ENCODE data around the gene CYP2A13.
"Not testable (repeated sequence)": the region's sequence is repeated elsewhere in the genome, so short reads cannot be mapped to it uniquely, and the experiment has no call there.

Gene CYP2A13

GRCh38 chr19:41126765-41127203 lies 38.5 kb downstream of the CYP2A13 start:
- TF ChIP-seq, protein P1, sequence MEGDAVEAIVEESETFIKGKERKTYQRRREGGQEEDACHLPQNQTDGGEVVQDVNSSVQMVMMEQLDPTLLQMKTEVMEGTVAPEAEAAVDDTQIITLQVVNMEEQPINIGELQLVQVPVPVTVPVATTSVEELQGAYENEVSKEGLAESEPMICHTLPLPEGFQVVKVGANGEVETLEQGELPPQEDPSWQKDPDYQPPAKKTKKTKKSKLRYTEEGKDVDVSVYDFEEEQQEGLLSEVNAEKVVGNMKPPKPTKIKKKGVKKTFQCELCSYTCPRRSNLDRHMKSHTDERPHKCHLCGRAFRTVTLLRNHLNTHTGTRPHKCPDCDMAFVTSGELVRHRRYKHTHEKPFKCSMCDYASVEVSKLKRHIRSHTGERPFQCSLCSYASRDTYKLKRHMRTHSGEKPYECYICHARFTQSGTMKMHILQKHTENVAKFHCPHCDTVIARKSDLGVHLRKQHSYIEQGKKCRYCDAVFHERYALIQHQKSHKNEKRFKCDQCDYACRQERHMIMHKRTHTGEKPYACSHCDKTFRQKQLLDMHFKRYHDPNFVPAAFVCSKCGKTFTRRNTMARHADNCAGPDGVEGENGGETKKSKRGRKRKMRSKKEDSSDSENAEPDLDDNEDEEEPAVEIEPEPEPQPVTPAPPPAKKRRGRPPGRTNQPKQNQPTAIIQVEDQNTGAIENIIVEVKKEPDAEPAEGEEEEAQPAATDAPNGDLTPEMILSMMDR (IDR thresholded peaks at IDR 0.05): peak; percentile 83
- not testable (repeated sequence) for H3K27ac ChIP-seq

DNA sequence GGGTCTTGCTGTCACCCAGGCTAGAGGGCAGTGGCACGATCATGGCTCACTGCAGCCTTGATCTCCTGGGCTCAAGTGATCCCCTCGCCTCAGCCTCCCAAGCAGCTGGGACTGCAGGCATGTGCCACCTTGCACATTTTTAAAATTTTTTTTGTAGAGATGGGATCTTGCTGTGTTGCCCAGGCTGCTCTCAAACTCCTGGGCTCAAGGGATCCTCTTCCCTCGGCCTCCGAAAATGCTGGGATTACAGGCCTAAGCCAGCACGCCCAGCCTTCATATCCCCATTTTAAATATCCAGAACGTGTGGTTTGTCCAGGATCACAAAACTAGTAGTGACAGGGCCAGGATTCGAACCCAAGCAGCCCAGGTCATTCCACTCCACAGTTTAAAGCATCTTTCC lies 39.1 kb downstream of the CYP2A13 start:
- not testable (repeated sequence) for H3K27ac ChIP-seq

- not testable (repeated sequence) for H3K27ac ChIP-seq
Observed at GRCh38 chr19:41127801-41128300, 39.6 kb downstream of the CYP2A13 start.

- no peak overlapping the region for H3K27ac ChIP-seq
- TF ChIP-seq ZFX (IDR thresholded peaks at IDR 0.05; ENCODE audit: borderline replicate concordance): no peak
- TF ChIP-seq, protein P1 (IDR thresholded peaks at IDR 0.05): no peak
Observed at GRCh38 chr19:41128692-41129091, 40.4 kb downstream of the CYP2A13 start.

GRCh38 chr19:41131186-41131585 lies 42.9 kb downstream of the CYP2A13 start:
- TF ChIP-seq ZFX (IDR thresholded peaks at IDR 0.05; ENCODE audit: borderline replicate concordance): no peak
- TF ChIP-seq, protein P1 (IDR thresholded peaks at IDR 0.05): no peak
- no peak overlapping the region for H3K27ac ChIP-seq

DNA sequence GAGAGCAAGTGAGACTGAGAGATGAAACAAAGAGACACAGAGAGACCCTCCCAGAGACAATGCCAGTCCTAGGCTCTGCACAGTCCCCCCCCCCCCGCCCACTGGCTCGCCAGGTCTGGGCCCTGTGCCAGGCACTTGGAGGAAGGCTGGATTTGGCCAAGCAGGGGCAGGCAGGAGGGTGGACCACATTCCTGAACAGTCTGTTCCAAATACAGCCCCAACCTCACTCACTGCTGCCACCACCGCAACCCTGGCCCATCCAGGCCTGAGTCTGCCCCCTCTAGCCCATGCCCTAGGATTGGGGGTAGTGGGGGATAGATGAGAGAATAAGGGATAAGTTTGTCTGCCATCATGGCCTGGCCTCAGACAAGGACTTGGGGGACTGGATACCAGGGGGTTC lies 45.0 kb downstream of the CYP2A13 start:
- no peak overlapping the region for H3K27ac ChIP-seq
- TF ChIP-seq, protein P1 (IDR thresholded peaks at IDR 0.05): no peak
- TF ChIP-seq ZFX (IDR thresholded peaks at IDR 0.05; ENCODE audit: borderline replicate concordance): no peak

- TF ChIP-seq, protein P1 (IDR thresholded peaks at IDR 0.05): no peak
- no peak for TF ChIP-seq ZFX (IDR thresholded peaks at IDR 0.05; ENCODE audit: borderline replicate concordance)
Observed at GRCh38 chr19:41134616-41135015, 46.4 kb downstream of the CYP2A13 start.

GRCh38 chr19:41135390-41136384 lies 47.4 kb downstream of the CYP2A13 start:
- not testable (repeated sequence) for H3K27ac ChIP-seq

More at GRCh38 chr19:41134616-41135015, 46.4 kb downstream of the CYP2A13 start:
- H3K27ac ChIP-seq: no peak overlapping the region

Data from 22Rv1 (cell line).